ENCODE measurements around the gene IGSF8. TPM values are rescaled to one million over a fixed set of nuclear protein-coding genes. Genes with fewer than 3 reads are reported as not detected.

Gene IGSF8
- polyA plus RNA-seq, 2 of the 4 experiments (the other 2 are of a cell fraction) = 7.3 to 7.8 TPM

DNA sequence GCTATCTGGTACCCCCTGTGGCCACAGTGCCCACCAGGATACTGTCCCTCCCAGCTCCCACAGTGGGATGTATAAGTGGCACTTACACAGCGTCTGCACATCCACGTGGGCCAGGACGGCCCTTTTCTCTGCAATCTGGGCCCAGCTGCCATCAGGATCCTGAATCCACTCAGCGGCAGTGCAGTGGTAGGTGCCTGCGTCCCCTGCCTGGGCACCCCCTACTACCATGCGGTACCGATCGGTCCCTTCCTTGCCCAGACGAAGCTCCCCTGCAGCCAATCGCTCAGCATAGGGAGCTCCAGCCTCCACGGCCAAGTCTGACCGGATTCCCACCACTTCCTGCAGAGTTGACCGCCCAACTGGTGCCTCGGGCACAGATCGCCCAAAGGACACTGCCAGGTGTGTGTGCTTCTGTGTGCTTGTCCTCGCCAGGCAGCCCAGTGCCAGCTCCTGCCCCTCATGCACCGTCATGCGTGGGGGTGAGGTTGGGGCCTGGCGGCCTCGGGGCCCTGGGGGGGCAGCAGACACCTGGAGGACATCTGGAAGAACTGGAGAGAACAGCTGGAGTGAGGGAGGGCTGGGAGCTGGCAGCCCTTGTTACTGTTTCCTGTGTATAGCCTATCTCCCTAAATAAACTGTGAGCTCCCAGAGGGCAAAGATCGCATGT is 4.7 kb downstream of the IGSF8 start:
- no peak for DNase-seq (ENCODE audit: low read depth in 1 of 2, low spot score in 1 of 2)
- ChIA-PET CTCF (interaction anchor here (0.8 to 6.0 kb wide), 8 partner anchors 7 to 198 kb away, joined by 3 to 80 read pairs (median 4); no protein-coding TSS in a partner anchor), POLR2A (interaction anchor here (0.6 kb wide), 1 partner anchor 278 kb away, joined by 3 read pairs; no protein-coding TSS in a partner anchor)
- ATAC-seq = no peak
- no peak for TF ChIP-seq PHF8 (IDR thresholded peaks at IDR 0.05; ENCODE audit: borderline replicate concordance, low read depth)
- TF ChIP-seq FOSL2 (IDR thresholded peaks at IDR 0.05) = no peak
- TF ChIP-seq FOSL2 (CRISPR knock-in tag; IDR thresholded peaks at IDR 0.05) = no peak
- TF ChIP-seq CEBPB (IDR thresholded peaks at IDR 0.05) = no peak
- TF ChIP-seq RAD21 (conservative IDR thresholded peaks at IDR 0.05 in 1 of 2, IDR thresholded peaks at IDR 0.05 in 1 of 2) = no peak
- no peak for TF ChIP-seq TP53 (CRISPR knock-in tag; IDR thresholded peaks at IDR 0.05)
- no peak for TF ChIP-seq NR3C1 (IDR thresholded peaks at IDR 0.05)
- no peak for TF ChIP-seq NFE2L2 (conservative IDR thresholded peaks at IDR 0.05; ENCODE audit: low read length)
- TF ChIP-seq, protein P1, sequence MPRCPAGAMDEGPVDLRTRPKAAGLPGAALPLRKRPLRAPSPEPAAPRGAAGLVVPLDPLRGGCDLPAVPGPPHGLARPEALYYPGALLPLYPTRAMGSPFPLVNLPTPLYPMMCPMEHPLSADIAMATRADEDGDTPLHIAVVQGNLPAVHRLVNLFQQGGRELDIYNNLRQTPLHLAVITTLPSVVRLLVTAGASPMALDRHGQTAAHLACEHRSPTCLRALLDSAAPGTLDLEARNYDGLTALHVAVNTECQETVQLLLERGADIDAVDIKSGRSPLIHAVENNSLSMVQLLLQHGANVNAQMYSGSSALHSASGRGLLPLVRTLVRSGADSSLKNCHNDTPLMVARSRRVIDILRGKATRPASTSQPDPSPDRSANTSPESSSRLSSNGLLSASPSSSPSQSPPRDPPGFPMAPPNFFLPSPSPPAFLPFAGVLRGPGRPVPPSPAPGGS (IDR thresholded peaks at IDR 0.05) = no peak
- TF ChIP-seq JUN (IDR thresholded peaks at IDR 0.05) = no peak
- TF ChIP-seq, protein P2, sequence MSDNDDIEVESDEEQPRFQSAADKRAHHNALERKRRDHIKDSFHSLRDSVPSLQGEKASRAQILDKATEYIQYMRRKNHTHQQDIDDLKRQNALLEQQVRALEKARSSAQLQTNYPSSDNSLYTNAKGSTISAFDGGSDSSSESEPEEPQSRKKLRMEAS (IDR thresholded peaks at IDR 0.05) = no peak
- no peak for TF ChIP-seq HOXA7 (CRISPR knock-in tag; IDR thresholded peaks at IDR 0.05)
- TF ChIP-seq, protein P3, sequence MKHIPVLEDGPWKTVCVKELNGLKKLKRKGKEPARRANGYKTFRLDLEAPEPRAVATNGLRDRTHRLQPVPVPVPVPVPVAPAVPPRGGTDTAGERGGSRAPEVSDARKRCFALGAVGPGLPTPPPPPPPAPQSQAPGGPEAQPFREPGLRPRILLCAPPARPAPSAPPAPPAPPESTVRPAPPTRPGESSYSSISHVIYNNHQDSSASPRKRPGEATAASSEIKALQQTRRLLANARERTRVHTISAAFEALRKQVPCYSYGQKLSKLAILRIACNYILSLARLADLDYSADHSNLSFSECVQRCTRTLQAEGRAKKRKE (CRISPR knock-in tag; IDR thresholded peaks at IDR 0.05; ENCODE audit: low read depth) = no peak
- TF ChIP-seq POLR2A (IDR thresholded peaks at IDR 0.05; ENCODE audit: low read length) = no peak
- TF ChIP-seq, protein P4, sequence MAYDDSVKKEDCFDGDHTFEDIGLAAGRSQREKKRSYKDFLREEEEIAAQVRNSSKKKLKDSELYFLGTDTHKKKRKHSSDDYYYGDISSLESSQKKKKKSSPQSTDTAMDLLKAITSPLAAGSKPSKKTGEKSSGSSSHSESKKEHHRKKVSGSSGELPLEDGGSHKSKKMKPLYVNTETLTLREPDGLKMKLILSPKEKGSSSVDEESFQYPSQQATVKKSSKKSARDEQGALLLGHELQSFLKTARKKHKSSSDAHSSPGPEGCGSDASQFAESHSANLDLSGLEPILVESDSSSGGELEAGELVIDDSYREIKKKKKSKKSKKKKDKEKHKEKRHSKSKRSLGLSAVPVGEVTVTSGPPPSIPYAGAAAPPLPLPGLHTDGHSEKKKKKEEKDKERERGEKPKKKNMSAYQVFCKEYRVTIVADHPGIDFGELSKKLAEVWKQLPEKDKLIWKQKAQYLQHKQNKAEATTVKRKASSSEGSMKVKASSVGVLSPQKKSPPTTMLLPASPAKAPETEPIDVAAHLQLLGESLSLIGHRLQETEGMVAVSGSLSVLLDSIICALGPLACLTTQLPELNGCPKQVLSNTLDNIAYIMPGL (CRISPR knock-in tag; IDR thresholded peaks at IDR 0.05; ENCODE audit: borderline replicate concordance) = no peak
- TF ChIP-seq, protein P5, sequence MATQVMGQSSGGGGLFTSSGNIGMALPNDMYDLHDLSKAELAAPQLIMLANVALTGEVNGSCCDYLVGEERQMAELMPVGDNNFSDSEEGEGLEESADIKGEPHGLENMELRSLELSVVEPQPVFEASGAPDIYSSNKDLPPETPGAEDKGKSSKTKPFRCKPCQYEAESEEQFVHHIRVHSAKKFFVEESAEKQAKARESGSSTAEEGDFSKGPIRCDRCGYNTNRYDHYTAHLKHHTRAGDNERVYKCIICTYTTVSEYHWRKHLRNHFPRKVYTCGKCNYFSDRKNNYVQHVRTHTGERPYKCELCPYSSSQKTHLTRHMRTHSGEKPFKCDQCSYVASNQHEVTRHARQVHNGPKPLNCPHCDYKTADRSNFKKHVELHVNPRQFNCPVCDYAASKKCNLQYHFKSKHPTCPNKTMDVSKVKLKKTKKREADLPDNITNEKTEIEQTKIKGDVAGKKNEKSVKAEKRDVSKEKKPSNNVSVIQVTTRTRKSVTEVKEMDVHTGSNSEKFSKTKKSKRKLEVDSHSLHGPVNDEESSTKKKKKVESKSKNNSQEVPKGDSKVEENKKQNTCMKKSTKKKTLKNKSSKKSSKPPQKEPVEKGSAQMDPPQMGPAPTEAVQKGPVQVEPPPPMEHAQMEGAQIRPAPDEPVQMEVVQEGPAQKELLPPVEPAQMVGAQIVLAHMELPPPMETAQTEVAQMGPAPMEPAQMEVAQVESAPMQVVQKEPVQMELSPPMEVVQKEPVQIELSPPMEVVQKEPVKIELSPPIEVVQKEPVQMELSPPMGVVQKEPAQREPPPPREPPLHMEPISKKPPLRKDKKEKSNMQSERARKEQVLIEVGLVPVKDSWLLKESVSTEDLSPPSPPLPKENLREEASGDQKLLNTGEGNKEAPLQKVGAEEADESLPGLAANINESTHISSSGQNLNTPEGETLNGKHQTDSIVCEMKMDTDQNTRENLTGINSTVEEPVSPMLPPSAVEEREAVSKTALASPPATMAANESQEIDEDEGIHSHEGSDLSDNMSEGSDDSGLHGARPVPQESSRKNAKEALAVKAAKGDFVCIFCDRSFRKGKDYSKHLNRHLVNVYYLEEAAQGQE (IDR thresholded peaks at IDR 0.05) = no peak
- H3K4me3 ChIP-seq = no peak overlapping the region
- 91% methylated on average over 16 of the region's 21 CpGs for WGBS (ENCODE audit: missing lambda C conversion rate)
- no peak overlapping the region for H3K4me2 ChIP-seq
- no peak for FAIRE-seq
- peaks cover 11% of the 10 kb centered on the region; the same call in 2 of the 3 replicates for H3K4me1 ChIP-seq
- H3K9me3 ChIP-seq = no peaks in the 10 kb centered on the region
- H3K27ac ChIP-seq = no peak overlapping the region

DNA sequence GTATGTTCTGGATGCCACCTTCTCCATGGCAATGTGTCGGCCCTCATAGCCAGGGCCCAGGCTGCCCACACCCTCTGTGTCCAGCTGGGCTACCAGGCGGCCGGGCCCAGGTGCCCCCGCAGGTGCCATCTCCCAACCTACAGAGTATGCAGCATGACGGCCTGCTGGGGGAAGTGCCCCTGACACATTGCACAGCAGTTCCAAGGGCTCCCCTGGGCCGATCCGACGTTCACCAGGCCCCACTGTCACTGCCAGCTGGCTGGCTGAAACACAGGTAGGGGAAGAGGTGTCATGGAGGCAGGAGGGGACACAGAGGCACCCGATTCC is 5.4 kb downstream of the IGSF8 start:
- CTCF ChIA-PET = interaction anchor here (0.7 to 6.0 kb wide), 5 partner anchors 7 to 98 kb away, joined by 4 to 80 read pairs (median 9); no protein-coding TSS in a partner anchor
- TF ChIP-seq KDM1A (IDR thresholded peaks at IDR 0.05; ENCODE audit: low read depth) (no peak), ZC3H11A (IDR thresholded peaks at IDR 0.05) (no peak), MAZ (IDR thresholded peaks at IDR 0.05; ENCODE audit: borderline replicate concordance, low read depth, low read length) (no peak), EHMT2 (IDR thresholded peaks at IDR 0.05; ENCODE audit: low read depth) (no peak), BHLHE40 (IDR thresholded peaks at IDR 0.05; ENCODE audit: low read depth, low read length) (no peak), HOXB5 (CRISPR knock-in tag; IDR thresholded peaks at IDR 0.05) (no peak), CBX8 (IDR thresholded peaks at IDR 0.05) (no peak), HOXB13 (CRISPR knock-in tag; IDR thresholded peaks at IDR 0.05; ENCODE audit: low read depth) (no peak), NR3C1 (IDR thresholded peaks at IDR 0.05) (no peak)
- TF ChIP-seq, protein P6, sequence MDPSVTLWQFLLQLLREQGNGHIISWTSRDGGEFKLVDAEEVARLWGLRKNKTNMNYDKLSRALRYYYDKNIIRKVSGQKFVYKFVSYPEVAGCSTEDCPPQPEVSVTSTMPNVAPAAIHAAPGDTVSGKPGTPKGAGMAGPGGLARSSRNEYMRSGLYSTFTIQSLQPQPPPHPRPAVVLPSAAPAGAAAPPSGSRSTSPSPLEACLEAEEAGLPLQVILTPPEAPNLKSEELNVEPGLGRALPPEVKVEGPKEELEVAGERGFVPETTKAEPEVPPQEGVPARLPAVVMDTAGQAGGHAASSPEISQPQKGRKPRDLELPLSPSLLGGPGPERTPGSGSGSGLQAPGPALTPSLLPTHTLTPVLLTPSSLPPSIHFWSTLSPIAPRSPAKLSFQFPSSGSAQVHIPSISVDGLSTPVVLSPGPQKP (IDR thresholded peaks at IDR 0.05; ENCODE audit: low read depth, low read length) = no peak
- TF ChIP-seq, protein P7, sequence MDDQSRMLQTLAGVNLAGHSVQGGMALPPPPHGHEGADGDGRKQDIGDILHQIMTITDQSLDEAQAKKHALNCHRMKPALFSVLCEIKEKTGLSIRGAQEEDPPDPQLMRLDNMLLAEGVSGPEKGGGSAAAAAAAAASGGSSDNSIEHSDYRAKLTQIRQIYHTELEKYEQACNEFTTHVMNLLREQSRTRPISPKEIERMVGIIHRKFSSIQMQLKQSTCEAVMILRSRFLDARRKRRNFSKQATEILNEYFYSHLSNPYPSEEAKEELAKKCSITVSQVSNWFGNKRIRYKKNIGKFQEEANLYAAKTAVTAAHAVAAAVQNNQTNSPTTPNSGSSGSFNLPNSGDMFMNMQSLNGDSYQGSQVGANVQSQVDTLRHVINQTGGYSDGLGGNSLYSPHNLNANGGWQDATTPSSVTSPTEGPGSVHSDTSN (IDR thresholded peaks at IDR 0.05) = no peak
- TF ChIP-seq, protein P8, sequence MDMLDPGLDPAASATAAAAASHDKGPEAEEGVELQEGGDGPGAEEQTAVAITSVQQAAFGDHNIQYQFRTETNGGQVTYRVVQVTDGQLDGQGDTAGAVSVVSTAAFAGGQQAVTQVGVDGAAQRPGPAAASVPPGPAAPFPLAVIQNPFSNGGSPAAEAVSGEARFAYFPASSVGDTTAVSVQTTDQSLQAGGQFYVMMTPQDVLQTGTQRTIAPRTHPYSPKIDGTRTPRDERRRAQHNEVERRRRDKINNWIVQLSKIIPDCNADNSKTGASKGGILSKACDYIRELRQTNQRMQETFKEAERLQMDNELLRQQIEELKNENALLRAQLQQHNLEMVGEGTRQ (IDR thresholded peaks at IDR 0.05) = no peak

More for the DNA sequence above, 5.4 kb downstream of the IGSF8 start:
- no peak overlapping the region for H3K4me3 ChIP-seq
- no peak overlapping the region for H3K27ac ChIP-seq
- no peak for DNase-seq (ENCODE audit: low read depth in 1 of 2, low spot score in 1 of 2)
- POLR2A ChIA-PET = no interaction called here
- no peak overlapping the region for H3K4me2 ChIP-seq
- H3K4me1 ChIP-seq = peaks cover 11% of the 10 kb centered on the region; the same call in 2 of the 3 replicates
- WGBS (ENCODE audit: missing lambda C conversion rate) = 78% methylated on average over 4 of the region's 9 CpGs
- no peak for ATAC-seq
- no peaks in the 10 kb centered on the region for H3K9me3 ChIP-seq
- no peak for FAIRE-seq

All from A549 (cell line).